ENCODE results near the gene HECW1.

HECW1 gene

GRCh38 chr7:43363035-43363791 is 250.8 kb downstream of the HECW1 start:
- no peak for DNase-seq (ENCODE audit: low read depth, low spot score)

- DNase-seq (ENCODE audit: low read depth, low spot score) = no peak
Measured at GRCh38 chr7:43364391-43364790, 251.9 kb downstream of the HECW1 start.

GRCh38 chr7:43372676-43373355 is 260.4 kb downstream of the HECW1 start:
- DNase-seq (ENCODE audit: low read depth, low spot score) = no peak

GRCh38 chr7:43377196-43377960 is 264.9 kb downstream of the HECW1 start:
- DNase-seq (ENCODE audit: low read depth, low spot score) = no peak

GRCh38 chr7:43379210-43379609 is 266.8 kb downstream of the HECW1 start:
- no peak for DNase-seq (ENCODE audit: low read depth, low spot score)

GRCh38 chr7:43384616-43385308 is 272.3 kb downstream of the HECW1 start:
- no peak for DNase-seq (ENCODE audit: low read depth, low spot score)

- no peak for DNase-seq (ENCODE audit: low read depth, low spot score)
Measured at GRCh38 chr7:43385309-43385680, 272.8 kb downstream of the HECW1 start.

- DNase-seq (ENCODE audit: low read depth, low spot score) = no peak
Measured at GRCh38 chr7:43385856-43386255, 273.4 kb downstream of the HECW1 start.

- DNase-seq (ENCODE audit: low read depth, low spot score) = no peak
Measured at GRCh38 chr7:43387932-43388331, 275.5 kb downstream of the HECW1 start.

GRCh38 chr7:43390576-43390975 is 278.1 kb downstream of the HECW1 start:
- no peak for DNase-seq (ENCODE audit: low read depth, low spot score)

GRCh38 chr7:43391518-43391917 is 279.1 kb downstream of the HECW1 start:
- DNase-seq (ENCODE audit: low read depth, low spot score) = no peak

GRCh38 chr7:43392638-43393330 is 280.3 kb downstream of the HECW1 start:
- no peak for DNase-seq (ENCODE audit: low read depth, low spot score)

- DNase-seq (ENCODE audit: low read depth, low spot score) = no peak
Measured at GRCh38 chr7:43394441-43395130, 282.1 kb downstream of the HECW1 start.

- no peak for DNase-seq (ENCODE audit: low read depth, low spot score)
Measured at GRCh38 chr7:43395351-43395750, 282.9 kb downstream of the HECW1 start.

GRCh38 chr7:43396187-43396740 is 283.8 kb downstream of the HECW1 start:
- DNase-seq (ENCODE audit: low read depth, low spot score) = no peak

GRCh38 chr7:43398831-43399230 is 286.4 kb downstream of the HECW1 start:
- no peak for DNase-seq (ENCODE audit: low read depth, low spot score)

GRCh38 chr7:43405948-43406347 is 293.5 kb downstream of the HECW1 start:
- no peak for DNase-seq (ENCODE audit: low read depth, low spot score)

- no peak for DNase-seq (ENCODE audit: low read depth, low spot score)
Measured at GRCh38 chr7:43406961-43407360, 294.5 kb downstream of the HECW1 start.

GRCh38 chr7:43408981-43409380 is 296.5 kb downstream of the HECW1 start:
- DNase-seq (ENCODE audit: low read depth, low spot score) = no peak

- DNase-seq (ENCODE audit: low read depth, low spot score) = no peak
Measured at GRCh38 chr7:43417455-43417854, 305.0 kb downstream of the HECW1 start.
